ENCODE results near the gene CAB39.

- TF ChIP-seq CTCF (IDR thresholded peaks at IDR 0.05) (no peak), POLR2A (IDR thresholded peaks at IDR 0.05) (no peak)
Measured at GRCh38 chr2:230737300-230737699, 24.7 kb downstream of the CAB39 start.
